Limb (tissue), 2 donors: Measurements from ENCODE around the gene CARNS1.
A peak's percentile ranks its signal among the peaks of the same experiment; 100 is the strongest.
"Not testable (repeated sequence)": the region's sequence is repeated elsewhere in the genome, so short reads cannot be mapped to it uniquely, and the experiment has no call there.

Source experiments
- DNase-seq, 2 donors: peaks; one replicate each; pipeline ENCODE4 v3.0.0-alpha.2; 2016; ENCODE audit errors: extremely low spot score in 2 of 2

Gene CARNS1

DNA sequence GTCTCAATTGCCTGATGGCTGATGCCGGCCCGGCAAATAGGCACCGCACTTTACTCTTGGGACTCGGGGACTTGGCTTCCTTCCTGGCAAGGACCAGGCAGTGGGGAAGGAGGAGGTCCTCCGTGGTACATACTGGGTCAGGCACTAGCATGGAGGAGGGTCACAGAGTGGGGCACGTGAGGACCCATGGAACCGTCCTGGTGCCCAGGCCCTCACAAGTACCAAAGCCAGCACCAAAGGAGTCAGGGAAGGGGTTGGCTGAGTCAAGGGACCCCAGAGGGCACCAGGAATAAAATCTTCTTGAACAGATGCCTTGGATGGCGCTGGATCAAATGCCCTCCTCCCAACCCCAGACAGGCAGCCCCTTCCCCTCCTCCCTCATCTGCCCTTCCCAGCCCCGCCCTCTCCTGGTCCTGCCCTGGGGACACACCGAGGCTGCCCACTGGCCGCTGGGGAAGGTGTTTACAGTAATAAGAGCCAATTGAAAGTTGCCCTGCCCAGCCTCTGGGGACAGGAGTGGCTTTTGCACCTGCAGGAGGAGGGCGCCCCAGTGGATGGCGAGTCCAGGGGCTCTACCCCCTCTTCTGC is 5.6 kb upstream of the CARNS1 start:
- no peak for DNase-seq

DNA sequence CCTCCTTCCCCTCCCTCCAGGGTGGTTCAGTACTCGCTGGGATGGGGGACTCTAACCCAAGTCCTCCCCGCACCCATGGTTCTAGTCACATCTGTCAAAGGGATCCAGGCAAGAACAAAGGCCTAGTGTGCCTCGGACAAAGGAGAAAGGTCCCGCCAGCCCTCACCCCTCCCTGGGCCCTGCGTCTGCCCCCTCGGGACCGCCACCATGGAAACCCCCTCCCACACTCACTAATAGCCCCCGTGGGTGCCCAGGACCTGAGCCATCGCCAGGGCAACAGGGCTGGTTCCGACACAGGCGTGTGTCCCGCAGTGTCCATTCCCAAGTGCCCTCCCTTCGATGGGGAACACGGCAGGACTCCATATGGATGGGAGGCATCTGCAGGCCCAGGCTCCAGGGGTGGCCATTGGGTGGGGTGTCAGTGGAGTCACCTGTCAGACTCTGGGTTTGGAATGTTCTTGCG is 5.1 kb upstream of the CARNS1 start:
- DNase-seq, result no peak

DNA sequence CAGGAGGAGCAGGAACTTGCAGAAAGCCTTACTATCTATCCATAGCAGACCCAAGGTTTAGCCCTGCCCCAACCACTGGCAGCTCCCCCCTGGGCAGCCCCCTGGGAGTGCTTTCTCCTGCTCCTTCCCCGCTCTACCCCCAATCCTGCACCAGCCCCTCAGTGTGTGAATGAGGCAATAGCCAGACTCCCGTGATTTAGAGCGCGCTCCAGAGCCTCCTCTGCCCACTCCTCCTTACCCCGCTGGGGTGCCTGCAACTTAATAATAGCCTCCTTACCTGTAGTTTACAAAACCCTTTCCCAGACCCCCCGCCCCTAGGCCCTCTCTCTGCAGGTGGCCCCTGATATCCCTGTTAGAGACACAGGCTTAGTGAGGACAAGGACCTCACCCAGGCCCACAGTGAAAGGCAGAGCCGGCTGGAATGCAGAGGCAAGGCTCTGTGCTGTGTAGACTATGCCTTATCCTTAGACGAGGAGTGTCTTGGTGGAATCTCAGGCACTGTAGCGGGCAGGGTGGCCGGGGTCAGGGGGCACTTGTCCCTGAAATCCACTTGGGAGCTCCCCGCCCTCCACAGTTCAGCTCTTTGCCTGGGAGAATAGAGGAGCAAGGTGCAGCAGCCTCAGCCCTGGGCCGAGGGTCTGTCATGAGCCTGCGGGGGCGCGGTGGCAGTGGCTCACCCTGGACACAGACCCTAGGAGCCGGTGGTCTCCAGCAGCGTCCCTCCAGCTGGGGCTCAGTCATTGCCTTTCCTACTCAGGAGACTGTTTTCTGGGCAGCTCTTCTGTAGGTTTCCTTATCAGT is 4.3 kb upstream of the CARNS1 start:
- no peak for DNase-seq

DNA sequence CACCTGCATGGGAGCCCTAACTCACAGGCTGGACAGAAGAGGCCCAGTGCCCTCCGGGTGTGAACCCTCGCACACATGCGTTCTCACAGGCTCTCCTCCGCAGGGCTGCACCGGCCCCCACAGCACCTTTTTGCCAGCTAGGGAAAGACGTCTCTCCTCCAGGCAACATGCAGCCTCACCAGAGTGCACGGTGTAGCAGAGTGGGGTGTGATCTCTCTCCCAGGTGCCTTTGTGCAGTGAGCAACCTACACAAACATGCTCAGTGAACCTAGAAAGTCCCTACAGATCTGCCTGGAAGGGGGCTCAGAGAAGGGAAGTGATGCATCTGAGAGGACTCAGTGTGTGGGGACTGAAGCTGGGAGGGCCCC is 3.7 kb upstream of the CARNS1 start:
- no peak for DNase-seq

DNA sequence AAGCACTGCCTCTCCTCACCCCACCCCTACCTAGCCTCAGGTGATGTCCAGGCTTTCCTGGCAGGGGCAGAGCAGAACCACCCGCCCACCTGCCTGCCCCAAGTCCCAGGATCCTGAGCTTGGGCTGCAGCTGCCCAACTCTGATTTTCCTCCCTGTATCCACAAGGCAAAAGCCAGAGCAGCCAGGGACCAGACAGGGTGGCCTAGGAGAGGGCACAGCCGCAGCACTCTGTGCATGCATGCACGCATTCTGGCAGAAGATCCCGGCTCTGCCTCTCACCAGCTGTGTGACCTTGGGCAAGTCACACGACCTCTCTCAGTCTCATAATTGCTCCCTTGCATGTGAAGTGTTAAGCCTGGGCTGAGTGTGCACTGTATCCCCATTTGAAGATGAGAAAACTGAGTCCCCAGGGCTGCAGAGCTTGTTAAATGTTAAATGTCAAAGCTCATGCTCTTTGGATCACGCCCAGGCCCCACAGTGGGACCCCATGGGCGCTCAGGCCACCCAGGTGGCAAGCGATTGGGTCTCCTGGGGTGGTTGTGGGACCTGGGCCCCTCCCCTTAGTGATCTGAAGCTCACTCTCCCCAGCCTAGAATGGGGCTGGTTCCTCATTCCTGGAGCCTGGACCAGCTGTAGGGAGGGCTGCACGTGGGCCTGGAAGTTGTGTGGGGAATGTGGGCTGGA is 2.8 kb upstream of the CARNS1 start:
- no peak for DNase-seq

DNA sequence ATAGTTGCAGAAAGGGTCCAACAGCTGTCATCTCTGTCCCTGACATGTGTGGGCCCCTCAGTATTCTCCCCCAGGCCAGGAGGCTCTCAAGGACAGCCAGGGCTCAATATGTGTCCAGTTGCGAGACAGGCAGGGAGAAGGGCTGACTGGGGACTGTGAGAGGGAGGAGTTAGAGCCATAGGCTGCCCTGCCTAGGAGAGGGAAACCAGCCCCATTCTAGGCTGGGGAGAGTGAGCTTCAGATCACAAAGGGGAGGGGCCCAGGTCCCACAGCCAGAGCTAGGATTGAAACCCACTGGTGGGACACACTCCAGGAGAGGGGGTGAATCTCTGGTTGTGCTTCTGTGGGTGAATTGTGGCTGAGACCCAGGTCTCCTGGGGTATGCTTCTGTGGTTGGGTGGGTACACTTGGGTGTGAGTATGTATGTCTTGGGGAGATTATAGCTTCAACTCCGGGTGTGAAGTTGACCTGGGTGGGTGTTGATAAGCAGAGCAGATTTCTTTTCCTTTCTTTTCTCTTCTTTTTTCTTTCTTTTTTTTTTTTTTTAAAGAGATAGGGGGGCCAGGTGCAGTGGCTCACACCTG is 2.1 kb upstream of the CARNS1 start:
- DNase-seq, result no peak

DNA sequence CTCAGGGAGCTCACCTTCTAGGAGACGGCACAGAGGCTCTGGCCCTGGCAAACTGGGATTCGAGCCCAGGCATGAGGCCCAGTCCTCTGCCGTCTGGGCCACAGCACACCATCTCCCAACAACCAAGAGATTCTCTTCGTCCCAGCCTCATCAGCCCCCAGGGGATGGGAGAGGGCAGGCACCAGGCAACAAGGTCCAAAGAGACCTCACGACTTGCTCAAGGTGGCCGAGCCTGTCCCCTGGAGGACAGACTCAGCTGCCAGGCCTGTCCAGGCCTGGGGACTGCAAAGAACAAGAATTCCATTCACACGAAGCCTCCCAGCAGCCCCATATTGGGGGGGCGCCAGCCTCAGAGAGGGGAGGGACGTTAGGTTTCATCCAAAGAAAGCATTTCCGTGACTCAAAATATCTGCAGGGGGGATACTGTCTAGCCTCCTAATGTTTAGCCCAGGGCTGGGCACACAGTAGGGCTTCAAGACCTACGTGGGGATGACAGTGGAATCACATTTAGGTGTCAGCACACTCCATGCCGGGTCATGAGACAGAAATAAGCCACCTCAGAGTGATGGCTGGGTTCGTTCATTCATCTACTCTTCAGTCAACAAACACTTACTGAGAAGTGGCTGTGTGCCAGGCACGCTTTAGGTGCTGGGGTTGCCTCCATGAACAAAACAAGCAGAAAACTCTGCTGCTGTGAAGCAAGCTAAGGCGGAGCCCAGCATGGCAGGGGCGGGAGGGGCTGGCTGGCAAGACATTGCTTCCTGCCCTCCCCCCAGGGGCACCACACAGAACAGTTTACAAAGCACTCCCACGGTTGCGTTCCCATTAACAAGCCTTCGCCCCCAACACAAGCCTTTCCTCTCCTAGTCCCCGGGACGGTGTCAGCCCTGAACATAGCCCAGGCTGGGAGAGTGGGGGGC is 1.2 kb downstream of the CARNS1 start:
- no peak for DNase-seq

DNA sequence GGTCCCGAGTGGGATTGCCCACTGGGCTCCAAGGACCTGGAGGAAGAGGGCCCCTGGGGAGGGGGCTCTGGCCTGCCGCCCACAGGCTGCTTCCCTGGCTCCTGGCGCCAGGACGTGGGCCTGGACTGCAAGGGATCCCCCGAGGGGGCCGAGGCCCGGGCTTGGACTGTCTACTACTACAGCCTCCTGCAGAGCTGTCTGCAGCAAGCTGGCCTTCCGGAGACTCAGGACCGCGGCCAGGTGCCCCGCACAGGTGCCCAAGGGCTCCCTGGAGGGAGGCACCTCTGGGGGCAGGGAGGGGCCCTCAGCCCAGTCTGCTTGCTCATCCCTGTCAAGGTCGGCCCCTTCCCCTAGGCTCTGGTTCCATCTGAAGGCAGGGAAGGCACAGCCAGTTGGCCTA is 1.9 kb downstream of the CARNS1 start:
- DNase-seq, result no peak

DNA sequence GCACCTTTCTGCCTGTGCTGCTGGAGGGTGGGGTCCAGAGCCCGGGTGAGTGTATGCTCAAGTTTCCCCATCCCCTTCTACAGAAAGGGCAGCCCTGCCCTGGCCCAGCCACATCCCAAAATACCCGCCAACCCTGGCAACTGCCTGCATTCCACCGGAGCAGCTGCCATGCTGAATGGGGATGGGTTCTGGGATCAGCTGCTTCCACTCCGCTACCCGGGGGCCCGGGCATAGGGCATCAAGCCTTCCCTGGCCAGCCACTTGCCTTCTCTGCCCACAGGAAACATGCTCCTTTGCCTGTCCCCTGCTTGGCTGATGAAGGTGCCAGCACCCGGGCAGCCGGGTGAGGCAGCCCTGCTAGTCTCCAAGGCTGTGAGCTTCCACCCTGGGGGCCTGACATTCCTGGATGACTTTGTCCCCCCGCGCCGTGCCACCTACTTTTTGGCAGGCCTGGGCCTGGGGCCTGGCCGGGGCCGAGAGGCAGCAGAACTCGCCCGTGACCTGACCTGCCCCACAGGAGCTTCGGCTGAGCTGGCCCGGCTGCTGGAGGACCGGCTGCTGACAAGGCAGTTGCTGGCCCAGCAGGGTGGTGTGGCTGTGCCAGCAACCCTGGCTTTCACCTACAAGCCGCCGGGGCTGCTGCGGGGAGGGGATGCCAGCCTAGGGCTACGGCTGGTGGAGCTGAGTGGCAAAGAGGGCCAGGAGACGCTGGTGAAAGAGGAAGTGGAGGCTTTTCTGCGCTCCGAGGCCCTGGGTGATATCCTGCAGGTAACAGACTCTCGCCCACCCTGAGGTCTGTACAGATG is 3.2 kb downstream of the CARNS1 start:
- no peak for DNase-seq

DNA sequence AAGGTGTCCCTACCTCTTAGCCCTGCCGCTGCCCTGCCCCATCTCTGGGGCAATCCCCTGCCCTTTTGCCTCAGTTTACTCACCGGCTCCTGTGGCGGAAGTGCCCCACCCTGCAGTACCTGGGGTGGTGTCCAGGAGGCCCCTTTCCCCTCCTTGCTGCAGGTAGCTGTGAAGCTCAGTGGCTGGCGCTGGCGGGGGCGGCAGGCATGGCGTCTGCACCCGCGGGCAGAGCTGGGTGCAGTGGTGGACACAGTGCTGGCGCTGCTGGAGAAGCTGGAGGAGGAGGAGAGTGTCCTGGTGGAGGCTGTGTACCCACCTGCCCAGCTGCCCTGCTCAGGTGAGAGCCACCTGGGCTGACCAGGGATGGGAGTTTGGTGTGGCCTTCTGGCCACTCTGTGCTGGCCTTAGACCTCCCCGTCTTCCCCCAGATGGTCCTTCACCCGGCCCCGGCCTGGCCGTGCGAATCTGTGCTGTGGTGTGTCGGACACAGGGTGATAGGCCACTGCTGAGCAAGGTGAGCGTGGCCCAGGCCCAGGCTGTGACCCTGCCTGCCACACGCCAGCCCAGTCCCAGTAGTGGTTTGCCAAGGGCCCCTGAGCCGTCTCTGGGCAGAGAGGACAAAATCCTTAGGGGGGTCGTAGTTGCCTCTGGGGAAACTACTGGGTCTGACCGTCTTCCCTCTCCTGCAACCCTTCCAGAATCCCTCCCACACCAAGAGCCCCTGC is 4.0 kb downstream of the CARNS1 start:
- no peak for DNase-seq

DNA sequence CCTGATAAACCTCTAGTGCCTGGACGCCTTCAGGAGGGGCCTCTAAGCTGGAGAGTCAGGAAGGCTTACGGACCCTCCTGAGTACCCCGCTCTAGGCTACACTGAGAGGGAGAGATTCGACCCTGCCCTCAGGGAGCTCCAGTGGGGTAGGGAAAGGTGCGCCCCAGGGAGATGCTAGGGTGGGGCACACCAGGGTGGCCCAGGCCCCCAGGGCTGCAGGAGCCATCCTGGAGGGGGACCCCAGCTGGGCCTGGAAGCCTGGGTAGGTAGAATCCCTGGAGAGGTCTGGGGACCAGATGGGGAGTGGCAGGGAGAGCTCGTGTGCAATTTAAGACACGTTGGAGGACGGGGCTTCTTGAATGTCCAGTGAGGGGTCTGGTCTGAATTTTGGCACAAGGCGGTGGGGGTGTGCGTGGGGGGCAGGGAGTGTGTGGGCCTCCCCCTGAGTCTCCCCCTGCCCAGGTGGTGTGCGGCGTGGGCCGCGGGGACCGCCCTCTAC is 4.7 kb downstream of the CARNS1 start:
- no peak for DNase-seq

DNA sequence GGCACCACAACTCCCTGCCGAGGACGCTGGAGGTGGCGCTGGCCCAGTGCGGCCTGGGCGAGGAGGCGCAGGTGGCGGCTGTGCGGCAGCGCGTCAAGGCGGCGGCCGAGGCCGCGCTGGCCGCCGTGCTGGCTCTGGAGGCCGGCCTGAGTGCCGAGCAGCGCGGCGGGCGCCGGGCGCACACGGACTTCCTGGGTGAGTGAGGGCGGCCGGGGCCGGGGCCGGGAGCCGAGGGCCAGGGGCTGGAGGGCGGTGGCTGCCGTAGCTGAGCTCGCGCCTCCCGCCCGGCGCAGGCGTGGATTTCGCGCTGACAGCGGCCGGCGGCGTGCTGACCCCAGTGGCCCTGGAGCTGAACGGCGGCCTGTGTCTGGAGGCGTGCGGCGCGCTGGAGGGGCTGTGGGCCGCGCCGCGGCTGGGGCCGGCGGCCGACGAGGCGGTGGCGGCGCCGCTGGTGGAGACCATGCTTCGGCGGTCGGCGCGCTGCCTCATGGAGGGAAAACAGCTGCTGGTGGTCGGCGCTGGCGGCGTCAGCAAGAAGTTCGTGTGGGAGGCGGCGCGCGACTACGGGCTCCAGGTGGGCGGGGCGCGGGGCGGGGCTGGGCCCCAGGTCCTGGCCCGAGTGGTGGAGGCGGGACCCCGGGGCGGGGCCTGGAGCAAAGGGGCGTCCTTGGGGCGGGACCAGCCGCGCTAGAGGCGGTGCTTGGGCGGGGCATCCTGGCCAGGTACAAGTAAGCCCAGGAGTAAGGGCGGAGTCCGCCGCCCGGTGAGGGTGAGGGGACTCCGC is 5.4 kb downstream of the CARNS1 start:
- peak; percentile 92 to 99 for DNase-seq

DNA sequence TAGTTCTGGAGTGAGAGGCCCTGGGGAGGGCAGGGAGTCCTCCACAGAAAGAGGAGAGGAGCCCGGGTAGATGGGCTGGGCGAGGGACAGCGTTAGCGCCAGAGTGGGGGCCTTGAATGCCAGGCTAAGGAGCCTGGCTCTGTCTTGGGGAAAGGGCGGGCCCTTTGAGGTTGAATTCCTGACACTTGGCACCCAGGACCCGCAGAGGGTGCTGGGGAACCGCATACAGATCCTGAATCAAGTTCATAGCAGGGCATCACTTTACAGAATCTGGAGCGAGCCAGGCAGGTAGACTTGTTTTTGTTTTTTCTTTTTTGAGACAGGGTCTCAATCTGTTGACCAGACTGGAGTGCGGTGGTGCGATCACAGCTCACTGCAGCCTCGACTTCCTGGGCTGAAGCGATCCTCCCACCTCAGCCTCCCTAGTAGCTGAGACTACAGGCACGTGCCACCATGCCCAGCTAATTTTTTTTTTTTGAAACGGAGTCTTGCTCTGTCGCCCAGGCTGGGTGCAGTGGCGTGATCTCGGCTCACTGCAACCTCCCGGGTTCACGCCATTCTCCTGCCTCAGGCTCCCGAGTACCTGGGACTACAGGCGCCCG is 6.1 kb downstream of the CARNS1 start:
- DNase-seq, result no peak

DNA sequence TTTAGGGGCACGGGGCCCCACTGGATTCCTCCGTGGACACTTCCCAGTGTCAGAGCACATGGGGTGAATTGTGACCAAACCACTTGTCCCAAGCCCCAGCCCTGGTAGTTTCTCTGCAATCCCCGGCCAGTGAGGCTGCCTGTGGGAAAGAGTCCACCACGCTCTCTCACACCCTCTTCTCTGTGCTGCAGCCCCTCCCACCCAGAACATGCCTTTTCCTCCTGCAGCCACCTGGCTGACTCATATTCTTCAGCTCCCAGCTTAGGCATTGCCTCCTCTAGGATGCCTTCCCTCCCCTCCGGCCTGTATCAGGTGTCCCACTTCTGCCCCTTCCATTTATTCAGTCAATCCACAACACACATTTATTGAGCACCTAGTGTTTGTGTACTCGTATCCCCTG is 7.4 kb downstream of the CARNS1 start:
- DNase-seq, result no peak

DNA sequence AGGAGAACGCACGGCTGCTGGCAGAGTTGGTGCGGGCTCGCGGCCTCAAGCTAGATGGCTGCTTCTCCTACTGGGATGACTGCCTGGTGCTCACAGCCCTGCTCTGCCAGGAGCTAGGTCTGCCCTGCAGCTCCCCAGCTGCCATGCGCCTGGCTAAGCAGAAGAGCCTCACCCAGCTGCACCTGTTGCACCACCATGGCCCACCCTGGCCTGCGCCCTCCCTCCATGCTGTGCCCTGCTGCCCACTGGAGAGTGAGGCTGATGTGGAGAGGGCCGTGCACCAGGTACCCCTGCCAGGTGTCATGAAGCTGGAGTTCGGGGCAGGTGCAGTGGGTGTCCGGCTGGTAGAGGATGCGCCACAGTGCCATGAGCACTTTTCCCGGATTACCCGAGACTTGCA is 8.0 kb downstream of the CARNS1 start:
- no peak for DNase-seq

DNA sequence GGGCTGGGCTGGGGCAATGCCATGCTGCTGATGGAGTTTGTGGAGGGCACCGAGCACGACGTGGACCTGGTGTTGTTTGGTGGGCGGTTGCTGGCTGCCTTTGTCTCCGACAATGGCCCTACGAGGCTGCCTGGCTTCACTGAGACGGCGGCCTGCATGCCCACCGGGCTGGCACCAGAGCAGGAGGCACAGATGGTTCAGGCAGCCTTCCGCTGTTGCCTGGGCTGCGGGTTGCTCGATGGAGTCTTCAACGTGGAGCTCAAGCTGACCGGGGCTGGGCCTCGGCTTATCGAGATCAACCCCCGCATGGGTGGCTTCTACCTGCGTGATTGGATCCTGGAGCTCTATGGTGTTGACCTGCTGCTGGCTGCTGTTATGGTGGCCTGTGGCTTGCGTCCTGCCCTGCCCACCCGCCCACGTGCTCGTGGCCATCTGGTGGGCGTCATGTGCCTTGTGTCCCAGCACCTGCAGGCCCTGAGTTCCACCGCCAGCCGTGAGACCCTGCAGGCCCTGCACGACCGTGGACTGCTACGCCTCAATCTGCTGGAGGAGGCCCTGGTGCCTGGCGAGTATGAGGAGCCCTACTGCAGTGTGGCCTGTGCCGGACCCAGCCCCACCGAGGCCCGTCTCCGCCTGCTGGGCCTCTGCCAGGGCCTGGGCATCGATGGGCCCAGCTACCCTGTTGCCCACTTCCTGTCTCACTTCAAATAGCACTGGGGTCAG is 8.6 kb downstream of the CARNS1 start:
- DNase-seq, result no peak

DNA sequence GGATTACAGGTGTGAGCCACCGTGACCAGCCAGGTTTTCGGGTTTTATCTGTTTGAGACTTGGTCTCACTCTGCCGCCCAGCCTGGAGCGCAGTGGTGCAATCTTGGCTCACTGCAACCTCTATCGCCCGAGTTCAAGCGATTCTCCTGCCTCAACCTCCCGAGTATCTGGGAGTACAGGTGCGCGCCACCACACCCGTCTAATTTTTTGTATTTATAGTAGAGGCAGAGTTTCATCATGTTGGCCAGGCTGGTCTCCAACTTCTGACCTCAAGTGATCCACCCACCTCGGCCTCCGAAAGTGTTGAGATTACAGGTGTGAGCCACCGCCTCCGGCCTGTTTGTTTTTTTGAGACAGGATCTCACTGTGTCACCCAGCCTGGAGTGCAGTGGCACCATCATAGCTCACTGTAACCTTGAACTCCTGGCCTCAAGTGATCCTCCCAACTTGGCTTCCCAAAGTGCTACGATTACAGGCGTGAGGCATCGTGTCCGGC is 11.9 kb downstream of the CARNS1 start:
- not testable (repeated sequence) for DNase-seq
